AG04450 (cell line): ENCODE results near the gene DLL3. TPM values are rescaled to one million over a fixed set of nuclear protein-coding genes. Genes with fewer than 3 reads are reported as not detected.

Experiments used
- CTCF ChIA-PET: fragments of 300-600, 350-600 bp; formaldehyde crosslinking; extraction: SDS; loops from one replicate; lab custom pipeline; 2022; ENCODE audit warnings: antibody characterized with exemption, inconsistent platforms; lab: Charles Lee
- POLR2A ChIA-PET: fragments of 350-600 bp; formaldehyde crosslinking; extraction: SDS; loops from one replicate; lab custom pipeline; 2021; ENCODE audit warnings: antibody characterized with exemption, inconsistent platforms; lab: Yijun Ruan, JAX
- DNase-seq: peaks from one replicate; pipeline ENCODE4 v3.0.0-alpha.2; 2011; ENCODE audit warnings: low read depth, low spot score
- H3K27ac ChIP-seq: one replicate; pipeline ENCODE4 v1.5.1; 2012; ENCODE audit warnings: low read depth, low read length, control low read depth
- H3K27me3 ChIP-seq: one replicate; pipeline ENCODE4 v1.6.0; 2012; ENCODE audit warnings: low read length; ENCODE audit not compliant: control insufficient read depth, insufficient read depth
- H3K4me3 ChIP-seq: 2 replicates; pipeline ENCODE4 v1.5.1; 2011; ENCODE audit warnings: mild to moderate bottlenecking, low read depth, low read length, control low read depth
- H3K9me3 ChIP-seq: 2 replicates; pipeline ENCODE4 v1.5.1; 2012; ENCODE audit warnings: low read length; ENCODE audit not compliant: control insufficient read depth, insufficient read depth
- CTCF ChIP-seq: IDR thresholded peaks from 2 replicates; pipeline ENCODE4 v1.5.1; 2011; ENCODE audit warnings: low read depth, low read length, control low read depth, inconsistent platforms
- polyA plus RNA-seq: library from polyadenylated mRNA; depleted of rRNA; stranded (reverse); fragments of >200 nt; gene quantifications from 2 replicates; pipeline ENCODE4 v1.2.3, GENCODE V29; 2011

Gene DLL3
- polyA plus RNA-seq, 1 experiment: 0.47 TPM

GRCh38 chr19:39518975-39519374 lies 20.2 kb downstream of the DLL3 start:
- no peak for DNase-seq
- Histone ChIP-seq H3K27me3 (peaks cover 40% of the 10 kb centered on the region), H3K9me3 (no peaks in the 10 kb centered on the region; the same call in 1 of the 2 replicates), H3K4me3 (no peak overlapping the region), H3K27ac (no peak overlapping the region)
- ChIA-PET POLR2A (no interaction called here), CTCF (no interaction called here)
- no peak for TF ChIP-seq CTCF

- Histone ChIP-seq H3K27me3 (peaks cover 22% of the 10 kb centered on the region), H3K9me3 (no peaks in the 10 kb centered on the region; the same call in 1 of the 2 replicates), H3K27ac (no peak overlapping the region), H3K4me3 (no peak overlapping the region)
- TF ChIP-seq CTCF: no peak
- no peak for DNase-seq
- ChIA-PET CTCF (no interaction called here), POLR2A (no interaction called here)
These were observed 22.1 kb downstream of the DLL3 start for GRCh38 chr19:39520541-39521484.

- CTCF ChIA-PET: interaction anchor here (0.8 to 1.1 kb wide), 2 partner anchors 8 to 113 kb away, joined by 3 to 5 read pairs; partner anchors contain the start of gene EID2B
- Histone ChIP-seq H3K4me3 (no peak overlapping the region), H3K27ac (no peak overlapping the region), H3K27me3 (no peaks in the 10 kb centered on the region), H3K9me3 (no peaks in the 10 kb centered on the region)
- no peak for TF ChIP-seq CTCF
- DNase-seq: no peak
- POLR2A ChIA-PET: no interaction called here
These were observed 25.7 kb downstream of the DLL3 start for GRCh38 chr19:39524495-39524894.

- H3K9me3 ChIP-seq: no peaks in the 10 kb centered on the region
- no peak overlapping the region for H3K4me3 ChIP-seq
- no peak for DNase-seq
- H3K27me3 ChIP-seq: no peaks in the 10 kb centered on the region
- TF ChIP-seq CTCF: no peak
- CTCF ChIA-PET: interaction anchor here (1.1 kb wide), 1 partner anchor 114 kb away, joined by 3 read pairs; no protein-coding TSS in a partner anchor
- POLR2A ChIA-PET: no interaction called here
- no peak overlapping the region for H3K27ac ChIP-seq
These were observed 26.5 kb downstream of the DLL3 start for GRCh38 chr19:39525205-39525604.

- DNase-seq: no peak
- Histone ChIP-seq H3K4me3 (peak overlapping the region; percentile 95), H3K27me3 (no peaks in the 10 kb centered on the region), H3K9me3 (no peaks in the 10 kb centered on the region; the same call in 1 of the 2 replicates), H3K27ac (peak overlapping the region; percentile 52)
- CTCF ChIA-PET: interaction anchor here (0.6 to 3.7 kb wide), 12 partner anchors 11 to 190 kb away, joined by 3 to 32 read pairs (median 6); partner anchors contain the start of genes RPS16 and SAMD4B
- POLR2A ChIA-PET: interaction anchor here (0.6 to 1.5 kb wide), 4 partner anchors 51 to 99 kb away, joined by 3 to 10 read pairs (median 4); partner anchors contain the start of genes RPS16 and TIMM50
- no peak for TF ChIP-seq CTCF
These were observed 33.1 kb downstream of the DLL3 start for GRCh38 chr19:39531834-39532232.
